Tibial nerve (tissue), 4 donors: ENCODE results near the gene FARP1. TPM values are rescaled to one million over a fixed set of nuclear protein-coding genes. Genes with fewer than 3 reads are reported as not detected.
A peak's percentile ranks its signal among the peaks of the same experiment; 100 is the strongest.

Experiments
- DNase-seq, 2 donors: peaks; one replicate each; pipeline ENCODE4 v3.0.0-alpha.2; 2019; ENCODE audit warnings: low spot score in 2 of 2
- H3K27ac ChIP-seq, 4 donors: fragments of 200-600 bp; sonication (generic) in 3 of 4; one replicate each; pipeline ENCODE4 v1.5.1; 2017 to 2019; ENCODE audit warnings: mild to moderate bottlenecking in 1 of 4
- H3K27me3 ChIP-seq, 2 donors: fragments of 200-600 bp; sonication (generic) in 1 of 2; one replicate each; pipeline versions ENCODE4 v1.5.1 to v1.6.0; 2017 to 2019
- H3K36me3 ChIP-seq, 3 donors: fragments of 200-600 bp; sonication (generic); one replicate each; pipeline ENCODE4 v1.5.1; 2018 to 2019
- H3K4me1 ChIP-seq, 4 donors: fragments of 200-600 bp; sonication (generic) in 3 of 4; one replicate each; pipeline ENCODE4 v1.5.1; 2017 to 2019
- H3K4me3 ChIP-seq, 4 donors: fragments of 200-600 bp; sonication (generic) in 3 of 4; one replicate each; pipeline ENCODE4 v1.5.1; 2017 to 2019; ENCODE audit warnings: mild to moderate bottlenecking in 1 of 4, moderate library complexity in 1 of 4
- H3K9me3 ChIP-seq, 4 donors: fragments of 200-600 bp; sonication (generic) in 3 of 4; one replicate each; pipeline ENCODE4 v1.5.1; 2017 to 2019
- CTCF ChIP-seq, 5 experiments: fragments of 200-600 bp in 3 of 5; fragments of 450-650 bp in 2 of 5; sonication (generic) in 3 of 5; IDR thresholded peaks; one replicate each; pipeline ENCODE4 v1.5.1; 2016 to 2019; ENCODE audit warnings: antibody characterized with exemption in 5 of 5, mild to moderate bottlenecking in 3 of 5, moderate library complexity in 2 of 5
- EP300 ChIP-seq, 2 donors: sonication (generic); formaldehyde crosslinking; IDR thresholded peaks; one replicate each; pipeline ENCODE4 v1.6.1; 2017; ENCODE audit warnings: antibody characterized with exemption in 2 of 2, mild to moderate bottlenecking in 1 of 2
- POLR2A ChIP-seq, 2 donors: fragments of 450-650 bp; IDR thresholded peaks; one replicate each; pipeline ENCODE4 v1.6.1; 2017; ENCODE audit warnings: antibody characterized with exemption in 2 of 2, mild to moderate bottlenecking in 2 of 2, moderate library complexity in 2 of 2
- WGBS, 2 donors: methylation state at CpG; one replicate each; pipeline ENCODE4 v1.1.5; 2018; 5-methylcytosine and 5-hydroxymethylcytosine counted together
- total RNA-seq, 4 donors: library from RNA; depleted of rRNA; stranded (reverse); fragments of >200 nt; gene quantifications; one replicate each; pipeline ENCODE4 v1.1.0, GENCODE V29; 2016

Gene FARP1
- total RNA-seq, 4 donors from 2014 or later = 21.4 to 28.5 (median 24.9) TPM

GRCh38 chr13:98252931-98253470 lies 110.1 kb downstream of the FARP1 start:
- H3K4me3 ChIP-seq = no peak overlapping the region
- no peak for TF ChIP-seq CTCF (IDR thresholded peaks at IDR 0.05)
- no peaks in the 10 kb centered on the region for H3K27me3 ChIP-seq
- 36% methylated on average over 7 of the region's 7 CpGs for WGBS, 2 donors
- no peaks in the 10 kb centered on the region for H3K36me3 ChIP-seq
- no peaks in the 10 kb centered on the region for H3K9me3 ChIP-seq
- DNase-seq = peak in 1 of 2 donors; percentile 11
- peak overlapping the region in 1 of 4 donors; percentile 38 for H3K27ac ChIP-seq
- H3K4me1 ChIP-seq = peaks cover 0 to 25% (median 0%) of the 10 kb centered on the region in 4 donors

GRCh38 chr13:98253526-98253925 lies 110.6 kb downstream of the FARP1 start:
- 45 to 53% methylated on average over 7 of the region's 7 CpGs for WGBS, 2 donors
- Histone ChIP-seq H3K9me3 (no peaks in the 10 kb centered on the region), H3K27ac (peak overlapping the region in 1 of 4 donors; percentile 38), H3K4me1 (peaks cover 0 to 25% (median 0%) of the 10 kb centered on the region in 4 donors), H3K4me3 (no peak overlapping the region), H3K27me3 (no peaks in the 10 kb centered on the region), H3K36me3 (no peaks in the 10 kb centered on the region)
- no peak for DNase-seq
- TF ChIP-seq POLR2A (IDR thresholded peaks at IDR 0.05) (no peak), CTCF (IDR thresholded peaks at IDR 0.05) (no peak), EP300 (IDR thresholded peaks at IDR 0.05) (no peak)

GRCh38 chr13:98254513-98254912 lies 111.6 kb downstream of the FARP1 start:
- WGBS, 2 donors = 75 to 78% methylated on average over 2 of the region's 2 CpGs
- TF ChIP-seq EP300 (IDR thresholded peaks at IDR 0.05) (no peak), POLR2A (IDR thresholded peaks at IDR 0.05) (no peak), CTCF (IDR thresholded peaks at IDR 0.05) (no peak)
- peaks cover 0 to 25% (median 0%) of the 10 kb centered on the region in 4 donors for H3K4me1 ChIP-seq
- no peak overlapping the region for H3K27ac ChIP-seq
- no peak for DNase-seq
- no peaks in the 10 kb centered on the region for H3K27me3 ChIP-seq
- H3K4me3 ChIP-seq = no peak overlapping the region
- no peaks in the 10 kb centered on the region for H3K36me3 ChIP-seq
- H3K9me3 ChIP-seq = no peaks in the 10 kb centered on the region

- Histone ChIP-seq H3K36me3 (no peaks in the 10 kb centered on the region), H3K4me1 (peaks cover 0 to 28% (median 0%) of the 10 kb centered on the region in 4 donors), H3K4me3 (no peak overlapping the region), H3K27me3 (no peaks in the 10 kb centered on the region), H3K27ac (no peak overlapping the region), H3K9me3 (no peaks in the 10 kb centered on the region)
- no peak for DNase-seq
- WGBS, 2 donors = 95% methylated on average over 4 of the region's 4 CpGs
- TF ChIP-seq CTCF (IDR thresholded peaks at IDR 0.05) (no peak), POLR2A (IDR thresholded peaks at IDR 0.05) (no peak), EP300 (IDR thresholded peaks at IDR 0.05) (no peak)
Measured at GRCh38 chr13:98258226-98258625, 115.3 kb downstream of the FARP1 start.

- Histone ChIP-seq H3K9me3 (no peaks in the 10 kb centered on the region), H3K4me1 (peaks cover 0 to 14% (median 0%) of the 10 kb centered on the region in 4 donors), H3K4me3 (no peak overlapping the region), H3K27ac (no peak overlapping the region), H3K27me3 (no peaks in the 10 kb centered on the region), H3K36me3 (no peaks in the 10 kb centered on the region)
- WGBS, 2 donors = 64 to 67% methylated on average over 8 of the region's 8 CpGs
- no peak for DNase-seq
- TF ChIP-seq EP300 (IDR thresholded peaks at IDR 0.05) (no peak), CTCF (IDR thresholded peaks at IDR 0.05) (no peak), POLR2A (IDR thresholded peaks at IDR 0.05) (no peak)
Measured at GRCh38 chr13:98260357-98261164, 117.7 kb downstream of the FARP1 start.
